Fibroblast of mammary gland (primary cell): Measurements from ENCODE around the gene SAPCD2.

Experiments used
- DNase-seq: peaks from one replicate; pipeline ENCODE4 v3.0.0-alpha.2; 2010; ENCODE audit warnings: low read depth
- H3K4me3 ChIP-seq: 2 replicates; pipeline ENCODE4 v1.5.1; 2011; ENCODE audit warnings: low read depth, mild to moderate bottlenecking, low read length, moderate library complexity; ENCODE audit not compliant: control insufficient read depth
- CTCF ChIP-seq: conservative IDR thresholded peaks from 2 replicates; pipeline ENCODE4 v1.5.1; 2011; ENCODE audit warnings: low read depth, low read length, inconsistent platforms; ENCODE audit not compliant: control insufficient read depth, insufficient read depth

The SAPCD2 gene

GRCh38 chr9:137049544-137050449, 20.6 kb downstream of the SAPCD2 start:
- peak; percentile 42 for TF ChIP-seq CTCF
- no peak overlapping the region for H3K4me3 ChIP-seq
- peak; percentile 36 for DNase-seq

DNA sequence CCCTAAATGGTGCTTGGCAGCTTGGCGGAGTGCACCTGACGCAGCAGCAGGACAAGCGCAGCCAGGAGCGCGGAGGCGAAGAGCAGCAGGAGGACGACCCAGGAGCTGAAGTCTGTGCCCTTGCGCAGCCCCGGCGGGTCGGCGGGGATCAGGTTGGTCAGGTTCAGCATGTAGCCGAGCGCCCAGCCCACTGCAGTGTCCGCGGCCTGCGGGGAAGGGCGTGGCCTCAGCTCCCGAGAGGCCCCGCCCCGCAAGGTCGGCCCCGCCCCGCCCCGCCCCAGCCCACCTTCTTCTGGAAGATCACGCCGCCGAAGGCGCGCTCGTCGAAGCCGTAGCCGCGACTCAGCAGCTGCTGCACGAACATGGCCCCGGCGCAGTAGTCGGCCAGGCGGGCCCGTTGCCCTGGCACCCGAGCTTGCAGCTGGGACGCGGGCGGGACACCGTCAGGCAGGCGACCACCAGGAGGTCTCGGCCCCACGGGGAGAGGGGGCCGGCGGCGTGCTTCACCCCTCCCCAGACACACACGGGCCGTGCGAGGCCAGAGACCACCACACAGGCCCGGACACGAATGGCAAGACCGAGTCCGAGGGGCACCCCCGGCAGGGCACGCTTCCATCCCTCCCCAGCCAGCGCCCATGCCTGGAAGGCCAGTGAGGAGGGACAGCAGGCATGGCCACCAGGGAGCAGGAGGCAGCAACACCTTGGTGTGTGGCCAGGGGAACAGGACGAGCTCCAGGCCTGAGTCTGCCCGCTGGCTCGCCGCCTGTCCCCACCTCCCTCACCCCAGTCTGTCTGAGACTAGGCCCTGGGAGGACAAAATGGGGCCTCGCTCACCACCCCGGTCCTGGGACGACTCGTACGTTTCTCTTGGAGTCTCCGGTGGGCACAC, 21.5 kb downstream of the SAPCD2 start:
- no peak overlapping the region for H3K4me3 ChIP-seq
- no peak for DNase-seq
- TF ChIP-seq CTCF: no peak

- peak within 1 kb of the TSS; percentile 51 for H3K4me3 ChIP-seq
- peak; percentile 76 for TF ChIP-seq CTCF
- DNase-seq: peak; percentile 57
Measured at GRCh38 chr9:137046088-137046787, 24.1 kb downstream of the SAPCD2 start, which contains the start of gene NPDC1. Gene NPDC1 (minus strand): TSS chr9:137046177. CDS start chr9:137045989, 188 bp downstream.

DNA sequence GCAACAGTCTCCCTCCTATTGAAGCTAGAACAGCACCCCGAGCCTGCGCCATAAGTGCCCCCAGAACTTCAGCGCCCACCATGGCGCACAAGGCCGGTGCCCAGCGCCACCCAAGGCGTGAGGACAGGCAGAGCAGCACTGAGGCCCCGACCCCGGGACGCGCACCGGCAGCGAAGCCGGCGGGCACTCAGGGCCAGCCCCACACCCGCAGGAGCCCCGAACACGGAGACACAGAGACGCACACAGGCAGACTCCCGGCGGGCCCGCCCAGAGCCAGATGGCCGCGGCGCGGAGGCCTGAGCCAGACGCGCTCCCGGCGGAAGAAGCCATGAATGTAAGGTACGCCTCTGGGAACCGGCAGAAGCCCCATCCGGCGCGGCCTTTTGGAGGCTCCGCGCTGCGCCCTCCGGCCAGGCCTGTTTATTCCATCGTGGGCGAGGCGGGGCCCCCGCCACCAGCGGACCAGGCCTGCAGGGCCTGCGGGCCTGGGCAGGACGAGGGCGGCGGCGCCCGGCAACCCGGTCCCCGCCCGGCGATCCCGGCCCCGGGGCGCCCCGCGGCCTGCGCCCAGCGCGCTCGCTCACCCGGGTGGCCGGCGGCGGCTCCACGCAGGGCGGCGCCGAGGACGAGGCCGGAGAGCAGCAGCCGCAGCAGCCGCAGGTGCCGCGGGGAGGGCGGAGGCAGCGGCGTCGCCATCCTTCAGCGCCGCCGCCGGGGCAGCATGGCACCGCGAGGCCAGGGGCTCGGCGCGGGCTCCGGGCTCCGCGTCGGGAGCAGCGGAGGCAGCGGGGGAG, 24.9 kb downstream of the SAPCD2 start:
- peak; percentile 42 for DNase-seq
- H3K4me3 ChIP-seq: peak overlapping the region; percentile 51
- TF ChIP-seq CTCF: no peak

GRCh38 chr9:137044502-137045177, 25.7 kb downstream of the SAPCD2 start:
- H3K4me3 ChIP-seq: peak overlapping the region; percentile 43
- DNase-seq: no peak
- no peak for TF ChIP-seq CTCF
